HG02981 (cell line): ENCODE data around the gene LETM1.

Source experiments
- ATAC-seq: cut with Tn5 transposase; IDR thresholded peaks from one replicate; pipeline ENCODE4 v1.9.1; 2021; ENCODE audit warnings: mild to moderate bottlenecking, moderate library complexity; ENCODE audit not compliant: unreplicated experiment

The LETM1 gene

GRCh38 chr4:1873291-1873690, 17.3 kb upstream of the LETM1 start:
- ATAC-seq: no peak

- no peak for ATAC-seq
Observed at GRCh38 chr4:1872870-1873269, 16.9 kb upstream of the LETM1 start.

GRCh38 chr4:1871471-1872021, 15.6 kb upstream of the LETM1 start:
- peak; percentile 7 for ATAC-seq

- ATAC-seq: peak; percentile 62
Observed at GRCh38 chr4:1870578-1871443, 14.9 kb upstream of the LETM1 start, which contains the start of gene NSD2. NSD2 (plus strand) TSS chr4:1871393; CDS start chr4:1900655, 29,262 bp downstream.

- peak; percentile 42 for ATAC-seq
Observed at GRCh38 chr4:1870328-1870577, 14.3 kb upstream of the LETM1 start.

- peak; percentile 5 for ATAC-seq
Observed at GRCh38 chr4:1869530-1870327, 13.8 kb upstream of the LETM1 start.

GRCh38 chr4:1868912-1869311, 13.0 kb upstream of the LETM1 start:
- ATAC-seq: no peak

GRCh38 chr4:1868293-1868692, 12.3 kb upstream of the LETM1 start:
- no peak for ATAC-seq

- ATAC-seq: no peak
Observed at GRCh38 chr4:1866189-1866661, 10.3 kb upstream of the LETM1 start.

GRCh38 chr4:1864076-1865008, 8.4 kb upstream of the LETM1 start:
- ATAC-seq: no peak

- no peak for ATAC-seq
Observed at GRCh38 chr4:1863297-1864033, 7.5 kb upstream of the LETM1 start.

- ATAC-seq: no peak
Observed at GRCh38 chr4:1862961-1863296, 7.0 kb upstream of the LETM1 start.

- ATAC-seq: no peak
Observed at GRCh38 chr4:1862055-1862911, 6.3 kb upstream of the LETM1 start.

- ATAC-seq: no peak
Observed at GRCh38 chr4:1859389-1859753, 3.4 kb upstream of the LETM1 start.

GRCh38 chr4:1857931-1858330, 2.0 kb upstream of the LETM1 start:
- no peak for ATAC-seq

- ATAC-seq: no peak
Observed at GRCh38 chr4:1856943-1857699, 1.2 kb upstream of the LETM1 start.

- peak; percentile 31 for ATAC-seq
Observed at GRCh38 chr4:1855333-1856070, 454 bp downstream of the LETM1 start.

- ATAC-seq: no peak
Observed at GRCh38 chr4:1854752-1855151, 1.2 kb downstream of the LETM1 start.
